SK-N-SH (cell line): ENCODE results near the gene TLE5. TPM values are rescaled to one million over a fixed set of nuclear protein-coding genes. Genes with fewer than 3 reads are reported as not detected.

Experiments
- CTCF ChIA-PET: fragments of 300-600, 350-600 bp; formaldehyde crosslinking; extraction: SDS; loops from one replicate; lab custom pipeline; 2021; lab: Yijun Ruan, JAX
- POLR2A ChIA-PET: fragments of 350-600 bp; sonication (Branson Sonifier 250); formaldehyde crosslinking; extraction: SDS; loops from one replicate; lab custom pipeline; 2020; ENCODE audit warnings: antibody characterized with exemption, inconsistent platforms; lab: Yijun Ruan, JAX
- DNase-seq: peaks from one replicate; pipeline ENCODE4 v3.0.0; 2012
- H2AFZ ChIP-seq: fragments of 200-600 bp; sonication (generic); 2 replicates; pipeline ENCODE4 v1.8.1; 2016; ENCODE audit warnings: antibody characterized with exemption, mild to moderate bottlenecking, low read depth
- H3F3A ChIP-seq: fragments of 200-600 bp; sonication (generic); replicated peaks from 2 replicates; pipeline ENCODE3; 2016; ENCODE audit warnings: antibody characterized with exemption, mild to moderate bottlenecking; ENCODE audit not compliant: insufficient read depth
- H3K27ac ChIP-seq, 2 experiments: fragments of 200-500 bp in 1 of 2; fragments of 200-600 bp in 1 of 2; sonication (Bioruptor generic) in 1 of 2; sonication (generic), shearing (Covaris generic) in 1 of 2; 2 replicates each; pipeline versions ENCODE4 v1.5.1 to v1.6.1; 2014 to 2016; ENCODE audit warnings: low read depth in 2 of 2, inconsistent platforms in 1 of 2, low read length in 1 of 2, mild to moderate bottlenecking in 1 of 2, mixed read lengths in 1 of 2
- H3K27me3 ChIP-seq: fragments of 200-600 bp; sonication (generic), shearing (Covaris generic); 2 replicates; pipeline ENCODE4 v1.6.1; 2016; ENCODE audit warnings: mixed run types; ENCODE audit not compliant: insufficient read depth
- H3K36me3 ChIP-seq, 2 experiments: fragments of 200-500 bp in 1 of 2; fragments of 200-600 bp in 1 of 2; sonication (Bioruptor generic) in 1 of 2; sonication (generic) in 1 of 2; replicated peaks in 1 of 2; 2 replicates each; pipeline versions ENCODE3 to v1.5.1; 2014 to 2016; ENCODE audit warnings: low read length in 1 of 2, mild to moderate bottlenecking in 1 of 2; ENCODE audit not compliant: insufficient read depth in 2 of 2, control insufficient read depth in 1 of 2
- H3K4me1 ChIP-seq, 2 experiments: fragments of 200-500 bp in 1 of 2; fragments of 200-600 bp in 1 of 2; sonication (Bioruptor generic) in 1 of 2; sonication (generic), shearing (Covaris generic) in 1 of 2; 2 replicates each; pipeline versions ENCODE4 v1.5.1 to v1.6.1; 2014 to 2016; ENCODE audit warnings: low read depth in 1 of 2, low read length in 1 of 2, mixed run types in 1 of 2; ENCODE audit not compliant: insufficient read depth in 2 of 2, control insufficient read depth in 1 of 2
- H3K4me2 ChIP-seq: fragments of 200-600 bp; sonication (generic), shearing (Covaris generic); 2 replicates; pipeline ENCODE4 v1.6.1; 2017; ENCODE audit warnings: mixed run types
- H3K4me3 ChIP-seq, 2 experiments: fragments of 200-500 bp in 1 of 2; fragments of 200-600 bp in 1 of 2; sonication (Bioruptor generic) in 1 of 2; sonication (generic), shearing (Covaris generic) in 1 of 2; 2 replicates each; pipeline versions ENCODE4 v1.5.1 to v1.8.1; 2014 to 2016; ENCODE audit warnings: low read depth in 2 of 2, inconsistent platforms in 1 of 2, low read length in 1 of 2, mild to moderate bottlenecking in 1 of 2, mixed read lengths in 1 of 2, moderate library complexity in 1 of 2
- H3K79me2 ChIP-seq: fragments of 200-600 bp; sonication (generic); 2 replicates; pipeline ENCODE4 v1.8.1; 2017; ENCODE audit warnings: mild to moderate bottlenecking; ENCODE audit not compliant: insufficient read depth
- H3K9ac ChIP-seq: fragments of 200-600 bp; sonication (generic); 2 replicates; pipeline ENCODE4 v1.6.1; 2017; ENCODE audit warnings: mixed run types
- H3K9me2 ChIP-seq: fragments of 200-600 bp; sonication (generic); 2 replicates; pipeline ENCODE4 v1.6.1; 2017; ENCODE audit warnings: mixed run types
- H3K9me3 ChIP-seq: fragments of 200-600 bp; sonication (generic); 2 replicates; pipeline ENCODE4 v1.6.1; 2017; ENCODE audit warnings: mixed run types, mild to moderate bottlenecking, moderate library complexity
- H4K20me1 ChIP-seq: fragments of 200-600 bp; sonication (generic); 2 replicates; pipeline ENCODE4 v1.6.1; 2017; ENCODE audit warnings: mild to moderate bottlenecking, mixed run types; ENCODE audit not compliant: insufficient read depth
- ELF1 ChIP-seq: IDR thresholded peaks from 2 replicates; pipeline ENCODE4 v1.4.0; 2012
- FOXM1 ChIP-seq: IDR thresholded peaks from 2 replicates; pipeline ENCODE4 v1.4.0; 2012; ENCODE audit warnings: low read depth, mild to moderate bottlenecking
- GATA2 ChIP-seq: sonication (generic); formaldehyde crosslinking; IDR thresholded peaks from 2 replicates; pipeline ENCODE4 v1.5.0; 2020; ENCODE audit warnings: mild to moderate bottlenecking, missing genetic modification reagents
- JUND ChIP-seq: IDR thresholded peaks from 2 replicates; pipeline ENCODE4 v1.4.0; 2012
- MEF2A ChIP-seq: IDR thresholded peaks from 2 replicates; pipeline ENCODE4 v1.4.0; 2012; ENCODE audit warnings: low read depth, borderline replicate concordance
- MXI1 ChIP-seq: IDR thresholded peaks from 2 replicates; pipeline ENCODE4 v1.6.1; 2012; ENCODE audit warnings: mild to moderate bottlenecking, low read depth, low read length, improper control_type of control experiment
- NFIC ChIP-seq: IDR thresholded peaks from 2 replicates; pipeline ENCODE4 v1.4.0; 2012; ENCODE audit warnings: borderline replicate concordance
- POLR2AphosphoS5 ChIP-seq: IDR thresholded peaks from 2 replicates; pipeline ENCODE4 v1.6.1; 2012; ENCODE audit warnings: low read depth, low read length
- RFX5 ChIP-seq: IDR thresholded peaks from 2 replicates; pipeline ENCODE4 v1.6.1; 2012; ENCODE audit warnings: mild to moderate bottlenecking, improper control_type of control experiment, low read length
- RXRA ChIP-seq: IDR thresholded peaks from 2 replicates; pipeline ENCODE4 v1.4.0; 2012; ENCODE audit warnings: low read depth, mild to moderate bottlenecking, borderline replicate concordance
- TCF12 ChIP-seq: IDR thresholded peaks from 2 replicates; pipeline ENCODE4 v1.4.0; 2012
- TEAD4 ChIP-seq: IDR thresholded peaks from 2 replicates; pipeline ENCODE4 v1.4.0; 2012; ENCODE audit warnings: mild to moderate bottlenecking, borderline replicate concordance; ENCODE audit not compliant: insufficient read depth
- YY1 ChIP-seq: IDR thresholded peaks from 2 replicates; pipeline ENCODE4 v1.4.0; 2012; ENCODE audit warnings: low read depth, mild to moderate bottlenecking
- WGBS: methylation state at CpG from one replicate; pipeline ENCODE4 v1.1.6; 2017; ENCODE audit warnings: low lambda C conversion rate; 5-methylcytosine and 5-hydroxymethylcytosine counted together
- polyA plus RNA-seq, 3 experiments: library from polyadenylated mRNA; depleted of rRNA; stranded (reverse); fragments of >200 nt; gene quantifications; 2 replicates each; pipeline ENCODE4 v1.2.3, GENCODE V29; 2012
- TF ChIP-seq, protein P1 (sequence below): fragments of 150-350 bp; IDR thresholded peaks from 2 replicates; pipeline ENCODE4 v1.6.1; 2016; ENCODE audit warnings: mild to moderate bottlenecking, low read depth, low read length
- TF ChIP-seq, protein P2 (sequence below): IDR thresholded peaks from 2 replicates; pipeline ENCODE4 v1.6.1; 2012; ENCODE audit warnings: mild to moderate bottlenecking, low read depth, low read length, moderate library complexity
- TF ChIP-seq, protein P3 (sequence below): IDR thresholded peaks from 2 replicates; pipeline ENCODE4; 2012
- TF ChIP-seq, protein P4 (sequence below): IDR thresholded peaks from 2 replicates; pipeline ENCODE4 v1.4.0; 2012; ENCODE audit warnings: low read depth, borderline replicate concordance
- TF ChIP-seq, protein P5 (sequence below): IDR thresholded peaks from 2 replicates; pipeline ENCODE4 v1.4.0; 2012; ENCODE audit warnings: low read depth

Gene TLE5
- polyA plus RNA-seq, 1 of the 3 experiments (the other 2 are of a cell fraction): 519 TPM

DNA sequence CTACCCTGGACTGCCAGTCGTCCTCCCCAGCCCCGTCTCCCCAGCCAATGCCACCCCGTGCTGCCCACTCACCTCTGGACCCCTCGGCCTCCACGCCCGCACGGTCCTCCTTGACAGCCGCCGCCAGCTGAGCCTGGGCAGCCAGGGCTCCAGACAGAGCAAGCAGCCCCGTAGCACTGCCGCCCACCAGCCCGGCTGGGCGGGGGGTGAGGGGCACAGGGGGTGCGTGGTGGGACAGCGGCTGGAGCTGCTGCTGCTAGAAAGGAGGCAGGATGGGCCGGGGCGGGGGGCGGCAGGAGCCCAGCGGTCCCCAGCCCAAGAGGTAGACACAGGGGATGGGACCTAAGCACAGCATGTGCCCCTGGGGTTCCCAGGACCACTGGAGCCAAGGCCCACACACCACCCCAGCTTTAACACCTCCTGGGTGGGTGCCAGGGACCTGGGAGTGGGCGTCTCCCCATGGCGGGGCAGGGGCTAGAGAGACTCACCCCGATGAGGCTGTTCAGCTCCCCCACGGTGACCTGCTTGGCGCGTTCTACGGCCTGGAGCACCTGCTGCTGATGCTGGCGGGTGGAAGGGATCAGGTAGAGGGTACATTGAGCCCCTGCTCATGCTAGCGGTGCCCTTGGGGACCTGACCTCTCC is 43.0 kb downstream of the TLE5 start (continued):
- TF ChIP-seq, protein P1, sequence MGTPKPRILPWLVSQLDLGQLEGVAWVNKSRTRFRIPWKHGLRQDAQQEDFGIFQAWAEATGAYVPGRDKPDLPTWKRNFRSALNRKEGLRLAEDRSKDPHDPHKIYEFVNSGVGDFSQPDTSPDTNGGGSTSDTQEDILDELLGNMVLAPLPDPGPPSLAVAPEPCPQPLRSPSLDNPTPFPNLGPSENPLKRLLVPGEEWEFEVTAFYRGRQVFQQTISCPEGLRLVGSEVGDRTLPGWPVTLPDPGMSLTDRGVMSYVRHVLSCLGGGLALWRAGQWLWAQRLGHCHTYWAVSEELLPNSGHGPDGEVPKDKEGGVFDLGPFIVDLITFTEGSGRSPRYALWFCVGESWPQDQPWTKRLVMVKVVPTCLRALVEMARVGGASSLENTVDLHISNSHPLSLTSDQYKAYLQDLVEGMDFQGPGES: no peak
- TF ChIP-seq FOXM1 (no peak), GATA2 (no peak), JUND (no peak)

DNA sequence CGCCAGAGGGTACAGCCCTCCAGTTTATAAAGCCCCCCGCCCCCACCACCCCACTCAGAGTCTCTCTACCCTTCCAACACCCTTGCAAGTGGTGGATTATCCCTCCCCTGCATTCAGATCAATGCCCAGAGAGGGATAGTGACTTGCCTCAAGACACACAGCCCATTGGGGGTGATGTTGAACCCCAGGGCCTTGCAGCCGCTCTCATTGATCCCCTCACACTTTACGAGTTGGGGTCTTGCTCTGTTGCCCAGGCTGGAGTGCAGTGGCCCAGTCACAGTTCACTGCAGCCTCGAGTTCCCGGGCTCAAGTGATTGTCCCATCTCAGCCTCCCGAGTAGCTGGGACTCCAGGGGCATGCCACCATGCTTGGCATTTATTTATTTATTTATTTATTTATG is 44.4 kb downstream of the TLE5 start:
- no peak overlapping the region for H3K9ac ChIP-seq
- H3K27me3 ChIP-seq: peaks cover 26% of the 10 kb centered on the region; the same call in 1 of the 2 replicates
- H3K9me2 ChIP-seq: no peaks in the 10 kb centered on the region
- H3K27ac ChIP-seq: no peak overlapping the region
- H3F3A ChIP-seq: peaks cover 11% of the 10 kb centered on the region
- H4K20me1 ChIP-seq: no peaks in the 10 kb centered on the region
- no peak for TF ChIP-seq RXRA
- TF ChIP-seq MEF2A: no peak
- no peak for TF ChIP-seq NFIC
- TF ChIP-seq RFX5: no peak
- no peak for TF ChIP-seq YY1
- TF ChIP-seq TEAD4: no peak
- TF ChIP-seq, protein P1: no peak
- TF ChIP-seq, protein P2, sequence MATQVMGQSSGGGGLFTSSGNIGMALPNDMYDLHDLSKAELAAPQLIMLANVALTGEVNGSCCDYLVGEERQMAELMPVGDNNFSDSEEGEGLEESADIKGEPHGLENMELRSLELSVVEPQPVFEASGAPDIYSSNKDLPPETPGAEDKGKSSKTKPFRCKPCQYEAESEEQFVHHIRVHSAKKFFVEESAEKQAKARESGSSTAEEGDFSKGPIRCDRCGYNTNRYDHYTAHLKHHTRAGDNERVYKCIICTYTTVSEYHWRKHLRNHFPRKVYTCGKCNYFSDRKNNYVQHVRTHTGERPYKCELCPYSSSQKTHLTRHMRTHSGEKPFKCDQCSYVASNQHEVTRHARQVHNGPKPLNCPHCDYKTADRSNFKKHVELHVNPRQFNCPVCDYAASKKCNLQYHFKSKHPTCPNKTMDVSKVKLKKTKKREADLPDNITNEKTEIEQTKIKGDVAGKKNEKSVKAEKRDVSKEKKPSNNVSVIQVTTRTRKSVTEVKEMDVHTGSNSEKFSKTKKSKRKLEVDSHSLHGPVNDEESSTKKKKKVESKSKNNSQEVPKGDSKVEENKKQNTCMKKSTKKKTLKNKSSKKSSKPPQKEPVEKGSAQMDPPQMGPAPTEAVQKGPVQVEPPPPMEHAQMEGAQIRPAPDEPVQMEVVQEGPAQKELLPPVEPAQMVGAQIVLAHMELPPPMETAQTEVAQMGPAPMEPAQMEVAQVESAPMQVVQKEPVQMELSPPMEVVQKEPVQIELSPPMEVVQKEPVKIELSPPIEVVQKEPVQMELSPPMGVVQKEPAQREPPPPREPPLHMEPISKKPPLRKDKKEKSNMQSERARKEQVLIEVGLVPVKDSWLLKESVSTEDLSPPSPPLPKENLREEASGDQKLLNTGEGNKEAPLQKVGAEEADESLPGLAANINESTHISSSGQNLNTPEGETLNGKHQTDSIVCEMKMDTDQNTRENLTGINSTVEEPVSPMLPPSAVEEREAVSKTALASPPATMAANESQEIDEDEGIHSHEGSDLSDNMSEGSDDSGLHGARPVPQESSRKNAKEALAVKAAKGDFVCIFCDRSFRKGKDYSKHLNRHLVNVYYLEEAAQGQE: no peak
- TF ChIP-seq, protein P3, sequence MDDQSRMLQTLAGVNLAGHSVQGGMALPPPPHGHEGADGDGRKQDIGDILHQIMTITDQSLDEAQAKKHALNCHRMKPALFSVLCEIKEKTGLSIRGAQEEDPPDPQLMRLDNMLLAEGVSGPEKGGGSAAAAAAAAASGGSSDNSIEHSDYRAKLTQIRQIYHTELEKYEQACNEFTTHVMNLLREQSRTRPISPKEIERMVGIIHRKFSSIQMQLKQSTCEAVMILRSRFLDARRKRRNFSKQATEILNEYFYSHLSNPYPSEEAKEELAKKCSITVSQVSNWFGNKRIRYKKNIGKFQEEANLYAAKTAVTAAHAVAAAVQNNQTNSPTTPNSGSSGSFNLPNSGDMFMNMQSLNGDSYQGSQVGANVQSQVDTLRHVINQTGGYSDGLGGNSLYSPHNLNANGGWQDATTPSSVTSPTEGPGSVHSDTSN: no peak
- TF ChIP-seq POLR2AphosphoS5: no peak
- no peak for TF ChIP-seq MXI1
- no peak for TF ChIP-seq TCF12
- TF ChIP-seq, protein P4, sequence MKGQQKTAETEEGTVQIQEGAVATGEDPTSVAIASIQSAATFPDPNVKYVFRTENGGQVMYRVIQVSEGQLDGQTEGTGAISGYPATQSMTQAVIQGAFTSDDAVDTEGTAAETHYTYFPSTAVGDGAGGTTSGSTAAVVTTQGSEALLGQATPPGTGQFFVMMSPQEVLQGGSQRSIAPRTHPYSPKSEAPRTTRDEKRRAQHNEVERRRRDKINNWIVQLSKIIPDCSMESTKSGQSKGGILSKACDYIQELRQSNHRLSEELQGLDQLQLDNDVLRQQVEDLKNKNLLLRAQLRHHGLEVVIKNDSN: no peak
- no peak for TF ChIP-seq ELF1
- TF ChIP-seq, protein P5, sequence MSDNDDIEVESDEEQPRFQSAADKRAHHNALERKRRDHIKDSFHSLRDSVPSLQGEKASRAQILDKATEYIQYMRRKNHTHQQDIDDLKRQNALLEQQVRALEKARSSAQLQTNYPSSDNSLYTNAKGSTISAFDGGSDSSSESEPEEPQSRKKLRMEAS: no peak
- no peaks in the 10 kb centered on the region for H3K36me3 ChIP-seq
- H2AFZ ChIP-seq: no peak overlapping the region
- no peaks in the 10 kb centered on the region for H3K79me2 ChIP-seq
- CTCF ChIA-PET: no interaction called here
- WGBS: 43% methylated on average over 7 of the region's 7 CpGs
- H3K4me2 ChIP-seq: no peak overlapping the region
- no peaks in the 10 kb centered on the region for H3K4me1 ChIP-seq
- H3K9me3 ChIP-seq: no peaks in the 10 kb centered on the region
- POLR2A ChIA-PET: no interaction called here
- no peak overlapping the region for H3K4me3 ChIP-seq
- DNase-seq: no peak
